GM12878 (cell line): ENCODE results near the gene PHACTR1. TPM values are rescaled to one million over a fixed set of nuclear protein-coding genes. Genes with fewer than 3 reads are reported as not detected.

ENCODE experiments used
- ATAC-seq: fragments of 200-7000 bp; cut with Tn5 transposase; 3 replicates; pipeline ENCODE4 v1.9.1; 2020; ENCODE audit warnings: mild to moderate bottlenecking, moderate library complexity
- BruUV-seq: library from RNA; stranded (reverse); fragments of 400-500 nt; replicated peaks from 2 replicates; lab custom pipeline; 2021; lab: Mats Ljungman, UMichigan
- CTCF ChIA-PET: fragments of 300-600 bp; sonication (Branson Sonifier 250); formaldehyde crosslinking; extraction: SDS; loops from one replicate; lab custom pipeline; 2021; ENCODE audit warnings: inconsistent platforms; lab: Yijun Ruan, JAX
- POLR2A ChIA-PET: fragments of 350-600 bp; formaldehyde crosslinking; extraction: SDS; loops from one replicate; lab custom pipeline; 2021; ENCODE audit warnings: inconsistent platforms; lab: Charles Lee
- RAD21 ChIA-PET: fragments of 300-600 bp; sonication (Branson Sonifier 250); formaldehyde crosslinking; loops from one replicate; lab custom pipeline; 2023; ENCODE audit warnings: antibody characterized with exemption; ENCODE audit not compliant: unreplicated experiment; lab: Charles Lee
- SMC1A ChIA-PET: fragments of 300-600 bp; sonication (Branson Sonifier 250); formaldehyde crosslinking; loops from one replicate; lab custom pipeline; 2023; ENCODE audit not compliant: unreplicated experiment, uncharacterized antibody; lab: Charles Lee
- DNase-seq: peaks from one replicate; pipeline ENCODE4 v3.0.0-alpha.2; 2011; ENCODE audit warnings: low read depth, low spot score
- FAIRE-seq: peaks from 3 replicates; lab custom pipeline; 2011; peaks lifted over from hg19 to GRCh38; lab: Jason Lieb, UNC
- H2AFZ ChIP-seq: 2 replicates; pipeline ENCODE4 v1.6.0; 2011; ENCODE audit warnings: low read depth, low read length, control low read depth; ENCODE audit not compliant: control insufficient read depth
- H3K27ac ChIP-seq: 2 replicates; pipeline ENCODE4 v1.5.1; 2011; ENCODE audit warnings: control low read depth; ENCODE audit not compliant: control insufficient read depth, insufficient read depth
- H3K27me3 ChIP-seq, 2 experiments: replicated peaks in 1 of 2; 2 replicates each; pipeline versions ENCODE4 v1.6.0 to v1.6.1; 2011; ENCODE audit warnings: low read length in 1 of 2; ENCODE audit not compliant: control insufficient read depth in 2 of 2, insufficient read depth in 2 of 2
- H3K36me3 ChIP-seq, 2 experiments: 2 replicates each; pipeline ENCODE4 v1.5.1; 2011; ENCODE audit warnings: low read length in 1 of 2; ENCODE audit not compliant: control insufficient read depth in 2 of 2, insufficient read depth in 2 of 2
- H3K4me1 ChIP-seq: 2 replicates; pipeline ENCODE4 v1.6.1; 2011; ENCODE audit warnings: mild to moderate bottlenecking, low read length, moderate library complexity, mixed read lengths; ENCODE audit not compliant: control insufficient read depth, insufficient read depth
- H3K4me2 ChIP-seq: 2 replicates; pipeline ENCODE4 v1.6.0; 2011; ENCODE audit warnings: control low read depth; ENCODE audit not compliant: control insufficient read depth, insufficient read depth
- H3K4me3 ChIP-seq: fragments of 200-600 bp; sonication (generic); 2 replicates; pipeline ENCODE4 v1.5.1; 2016
- H3K79me2 ChIP-seq: 2 replicates; pipeline ENCODE4 v1.6.0; 2011; ENCODE audit warnings: low read length; ENCODE audit not compliant: control insufficient read depth, insufficient read depth
- H3K9ac ChIP-seq: 2 replicates; pipeline ENCODE4 v1.8.0; 2011; ENCODE audit warnings: low read length, control low read depth, mixed read lengths; ENCODE audit not compliant: control insufficient read depth, insufficient read depth
- H3K9me3 ChIP-seq: replicated peaks from 3 replicates; pipeline ENCODE4 v1.5.1; 2011; ENCODE audit warnings: mild to moderate bottlenecking, low read length; ENCODE audit not compliant: control insufficient read depth, insufficient read depth
- H4K20me1 ChIP-seq: 2 replicates; pipeline ENCODE4 v1.6.0; 2011; ENCODE audit not compliant: control insufficient read depth, insufficient read depth
- CBX5 ChIP-seq: sonication (generic); IDR thresholded peaks from 2 replicates; pipeline ENCODE4 v1.6.1; 2016; ENCODE audit warnings: low read depth, moderate library complexity, mild to moderate bottlenecking, inconsistent platforms
- CHD2 ChIP-seq: IDR thresholded peaks from 2 replicates; pipeline ENCODE4 v1.6.1; 2011; ENCODE audit warnings: low read depth, low read length, improper control_type of control experiment, borderline replicate concordance
- DPF2 ChIP-seq: fragments of 450-650 bp; IDR thresholded peaks from 2 replicates; pipeline ENCODE4 v1.6.1; 2017; ENCODE audit warnings: mild to moderate bottlenecking
- E2F8 ChIP-seq: fragments of 450-650 bp; IDR thresholded peaks from 2 replicates; pipeline ENCODE4 v1.6.1; 2018; ENCODE audit warnings: mild to moderate bottlenecking, low read depth, moderate library complexity; ENCODE audit not compliant: partially characterized antibody
- ESRRA ChIP-seq: IDR thresholded peaks from 2 replicates; pipeline ENCODE4 v1.6.1; 2012; ENCODE audit warnings: mild to moderate bottlenecking, low read length, improper control_type of control experiment
- EZH2 ChIP-seq: IDR thresholded peaks from 2 replicates; pipeline ENCODE4 v1.6.1; 2012; ENCODE audit warnings: low read depth, mild to moderate bottlenecking, control low read depth, inconsistent platforms, low read length, borderline replicate concordance; ENCODE audit not compliant: control insufficient read depth
- HDGF ChIP-seq: fragments of 450-650 bp; IDR thresholded peaks from 2 replicates; pipeline ENCODE4 v1.6.1; 2016; ENCODE audit warnings: antibody characterized with exemption
- KLF5 ChIP-seq: fragments of 450-650 bp; IDR thresholded peaks from 2 replicates; pipeline ENCODE4 v1.6.1; 2014; ENCODE audit warnings: mild to moderate bottlenecking; ENCODE audit not compliant: partially characterized antibody
- LARP7 ChIP-seq: fragments of 450-650 bp; IDR thresholded peaks from 2 replicates; pipeline ENCODE4 v1.6.1; 2017; ENCODE audit warnings: mild to moderate bottlenecking
- MEF2A ChIP-seq: IDR thresholded peaks from 2 replicates; pipeline ENCODE4 v1.6.1; 2011; ENCODE audit warnings: low read depth, mild to moderate bottlenecking, low read length, moderate library complexity; ENCODE audit not compliant: insufficient read depth
- MEF2B ChIP-seq: fragments of 450-650 bp; IDR thresholded peaks from 2 replicates; pipeline ENCODE4 v1.6.1; 2018; ENCODE audit warnings: mild to moderate bottlenecking, moderate library complexity; ENCODE audit not compliant: partially characterized antibody, poor library complexity, severe bottlenecking
- NFXL1 ChIP-seq: fragments of 450-650 bp; IDR thresholded peaks from 2 replicates; pipeline ENCODE4 v1.6.1; 2017; ENCODE audit warnings: antibody characterized with exemption, mild to moderate bottlenecking, borderline replicate concordance
- SMAD1 ChIP-seq: fragments of 450-650 bp; IDR thresholded peaks from 2 replicates; pipeline ENCODE4 v1.6.1; 2018; ENCODE audit warnings: mild to moderate bottlenecking, low read depth; ENCODE audit not compliant: partially characterized antibody
- SREBF1 ChIP-seq: IDR thresholded peaks from 2 replicates; pipeline ENCODE4 v1.6.1; 2012; ENCODE audit warnings: mild to moderate bottlenecking, low read length
- TCF12 ChIP-seq: IDR thresholded peaks from 2 replicates; pipeline ENCODE4 v1.6.1; 2011; ENCODE audit warnings: low read depth, mild to moderate bottlenecking, low read length
- WRNIP1 ChIP-seq: IDR thresholded peaks from 2 replicates; pipeline ENCODE4 v1.6.1; 2011; ENCODE audit warnings: low read depth, low read length, improper control_type of control experiment, borderline replicate concordance
- ZBTB33 ChIP-seq: fragments of 450-650 bp; IDR thresholded peaks from 2 replicates; pipeline ENCODE4 v1.6.1; 2017; ENCODE audit warnings: mild to moderate bottlenecking
- in situ Hi-C: fragments of 300-500 bp; cut with MboI; formaldehyde crosslinking; loops from 9 replicates; pipeline ENCODE4 v1.14.3; 2018; ENCODE audit warnings: mixed read lengths
- intact Hi-C: fragments of 100-400 bp; cut with micrococcal nuclease; formaldehyde crosslinking; loops from one replicate; pipeline ENCODE4 v1.14.2; 2022; ENCODE audit not compliant: unreplicated experiment
- polyA plus RNA-seq, 11 experiments: library from polyadenylated mRNA; depleted of rRNA in 4 of 11; unstranded in 6 of 11; stranded (reverse) in 5 of 11; fragments of >200 nt; fragmentation: Nextera tagmentation in 4 of 11; fragmentation: Illumina TruSeq in 1 of 11; extraction: Ambion mirVana in 4 of 11; extraction: Trizol in 1 of 11; gene quantifications; 1 replicate in 1 of 11; 2 replicates in 10 of 11; pipeline versions ENCODE4 v1.2.1 to v1.2.3, GENCODE V29; 2011 to 2016; ENCODE audit warnings: inconsistent platforms in 2 of 11, missing spikeins in 2 of 11, low read depth in 1 of 11
- total RNA-seq, 4 experiments: library from RNA; depleted of rRNA in 3 of 4; stranded (reverse); fragments of >200 nt in 3 of 4; fragmentation: Illumina TruSeq in 1 of 4; extraction: Trizol in 1 of 4; gene quantifications; 2 replicates each; pipeline versions ENCODE4 v1.2.1 to v1.2.3, GENCODE V29; 2013 to 2021

PHACTR1 gene
- total and polyA plus RNA-seq, 10 of the 15 experiments (the other 5 are each of a cell fraction or from before 2014, with no cell fraction given), result 34.2 to 94.6 (median 62.3) TPM

DNA sequence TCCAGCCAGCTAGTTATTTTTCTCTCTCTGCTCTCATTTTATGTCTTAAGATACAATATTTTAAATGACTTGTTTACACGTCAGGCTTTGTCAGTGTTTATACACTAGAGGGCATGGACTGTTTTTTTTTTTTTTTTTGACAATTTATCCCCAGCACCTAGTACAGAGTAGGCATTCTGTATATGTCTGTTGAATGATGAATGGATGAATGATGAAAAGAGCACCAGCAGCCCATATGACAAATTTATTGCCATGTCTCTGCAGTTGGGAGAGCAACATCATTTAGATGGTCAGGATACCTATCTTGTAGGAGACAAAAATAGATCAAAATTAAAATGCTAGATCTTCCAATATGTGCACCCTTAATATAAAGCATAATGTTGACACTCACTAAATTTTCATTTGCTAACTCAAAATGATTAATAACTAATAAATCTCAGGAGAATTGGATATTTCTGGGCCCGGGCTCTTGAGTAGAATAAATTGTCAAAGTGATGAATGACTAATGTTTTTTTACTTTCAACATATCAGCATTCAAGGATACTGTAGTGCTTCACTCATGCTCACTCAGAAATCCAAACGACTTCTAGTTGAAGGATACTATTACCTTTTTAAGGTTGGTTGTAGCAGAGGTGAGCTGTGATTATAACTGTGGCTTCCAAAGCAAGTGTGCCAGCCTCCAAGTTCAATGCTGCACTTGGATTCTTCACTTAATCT, 200.0 kb downstream of the PHACTR1 start (continued):
- TF ChIP-seq SMAD1 (no peak), MEF2A (no peak), EZH2 (no peak)

DNA sequence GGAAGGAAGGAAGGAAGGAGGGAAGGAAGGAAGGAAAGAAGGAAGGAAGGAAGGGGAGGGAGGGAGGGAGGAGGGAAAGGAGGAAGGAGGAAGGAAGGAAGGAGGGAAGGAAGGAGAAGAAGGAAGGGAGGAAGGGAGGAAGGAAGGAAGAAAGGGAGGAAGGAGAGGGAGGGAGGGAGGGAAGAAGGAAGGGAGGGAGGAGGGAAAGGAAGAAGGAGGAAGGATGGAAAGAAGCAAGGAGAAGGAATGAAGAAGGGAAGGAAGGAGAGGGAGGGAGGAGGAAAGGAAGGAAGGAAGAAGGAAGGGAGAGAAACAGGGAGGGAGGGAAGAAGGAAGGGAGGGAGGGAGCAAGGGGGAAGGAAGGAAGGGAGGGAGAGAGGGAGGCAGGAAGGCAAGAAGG, 204.9 kb downstream of the PHACTR1 start:
- H3K27ac ChIP-seq, result no peak overlapping the region
- ChIA-PET RAD21 (no interaction called here), CTCF (interaction anchor here (1.2 kb wide), 2 partner anchors 10 kb away, joined by 4 to 6 read pairs; no protein-coding TSS in a partner anchor), SMC1A (interaction anchor here (1.5 kb wide), 1 partner anchor 10 kb away, joined by 3 read pairs; no protein-coding TSS in a partner anchor), POLR2A (no interaction called here)
- H4K20me1 ChIP-seq, result no peaks in the 10 kb centered on the region
- no peak overlapping the region for H2AFZ ChIP-seq
- TF ChIP-seq ESRRA, result no peak
- TF ChIP-seq E2F8, result no peak
- no peak for TF ChIP-seq MEF2B
- TF ChIP-seq DPF2, result no peak
- TF ChIP-seq NFXL1, result no peak
- TF ChIP-seq ZBTB33, result no peak
- TF ChIP-seq KLF5, result no peak
- no peak for TF ChIP-seq SREBF1
- TF ChIP-seq TCF12, result no peak
- no peak for TF ChIP-seq CBX5
- no peak for TF ChIP-seq LARP7
- TF ChIP-seq WRNIP1, result no peak
- no peak for TF ChIP-seq HDGF
- no peak for TF ChIP-seq CHD2
- FAIRE-seq (no peak), DNase-seq (no peak), ATAC-seq (no peak)
- H3K4me1 ChIP-seq, result no peaks in the 10 kb centered on the region
- no peaks in the 10 kb centered on the region for H3K79me2 ChIP-seq
- intact Hi-C loops (no loop called here), in situ Hi-C loops (loop anchor here (25.0 kb wide), 1 partner anchor 616 kb away; no protein-coding TSS in a partner anchor)
- no peaks in the 10 kb centered on the region for H3K9me3 ChIP-seq
- no peak overlapping the region for H3K9ac ChIP-seq
- H3K36me3 ChIP-seq, result no peaks in the 10 kb centered on the region
- H3K4me2 ChIP-seq, result no peak overlapping the region
- no TSS peak for BruUV-seq
- H3K27me3 ChIP-seq, result no peaks in the 10 kb centered on the region; a peak in 1 of 4 replicates
- no peak overlapping the region for H3K4me3 ChIP-seq
